ENCODE measurements around the gene SLC1A2. TPM values are rescaled to one million over a fixed set of nuclear protein-coding genes. Genes with fewer than 3 reads are reported as not detected.

The SLC1A2 gene
- total RNA-seq, 1 experiment from 2014 or later: 0.11 TPM

DNA sequence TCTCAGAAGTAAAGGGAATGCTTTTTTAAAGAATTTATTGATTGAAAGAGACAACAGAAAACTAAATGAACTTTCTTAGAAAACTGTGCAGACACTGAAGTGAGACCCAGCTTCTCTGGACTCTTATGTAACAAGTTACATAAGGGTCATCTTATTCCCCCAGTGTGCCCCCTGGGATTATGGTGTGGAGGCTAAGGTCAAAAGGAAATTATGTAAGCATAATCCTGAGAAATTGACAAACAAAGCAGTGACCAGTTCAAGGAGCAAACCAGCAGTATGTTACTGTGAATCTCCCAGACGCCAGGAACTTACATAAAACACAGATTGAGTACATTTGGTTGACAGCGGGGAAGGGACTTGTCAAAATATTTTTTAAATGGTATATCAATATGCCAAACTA, 78.6 kb downstream of the SLC1A2 start:
- no peak overlapping the region for H3K27ac ChIP-seq (ENCODE audit: low read depth, low read length, poor library complexity, severe bottlenecking)
- BruUV-seq (replicated peaks): no TSS peak
- no peaks in the 10 kb centered on the region for H3K9me3 ChIP-seq (ENCODE audit: low read depth, low read length, poor library complexity, severe bottlenecking)
- peaks cover 21% of the 10 kb centered on the region for H3K27me3 ChIP-seq (replicated peaks; ENCODE audit: insufficient read depth, low read depth, low read length, poor library complexity)
- TF ChIP-seq, protein P1, sequence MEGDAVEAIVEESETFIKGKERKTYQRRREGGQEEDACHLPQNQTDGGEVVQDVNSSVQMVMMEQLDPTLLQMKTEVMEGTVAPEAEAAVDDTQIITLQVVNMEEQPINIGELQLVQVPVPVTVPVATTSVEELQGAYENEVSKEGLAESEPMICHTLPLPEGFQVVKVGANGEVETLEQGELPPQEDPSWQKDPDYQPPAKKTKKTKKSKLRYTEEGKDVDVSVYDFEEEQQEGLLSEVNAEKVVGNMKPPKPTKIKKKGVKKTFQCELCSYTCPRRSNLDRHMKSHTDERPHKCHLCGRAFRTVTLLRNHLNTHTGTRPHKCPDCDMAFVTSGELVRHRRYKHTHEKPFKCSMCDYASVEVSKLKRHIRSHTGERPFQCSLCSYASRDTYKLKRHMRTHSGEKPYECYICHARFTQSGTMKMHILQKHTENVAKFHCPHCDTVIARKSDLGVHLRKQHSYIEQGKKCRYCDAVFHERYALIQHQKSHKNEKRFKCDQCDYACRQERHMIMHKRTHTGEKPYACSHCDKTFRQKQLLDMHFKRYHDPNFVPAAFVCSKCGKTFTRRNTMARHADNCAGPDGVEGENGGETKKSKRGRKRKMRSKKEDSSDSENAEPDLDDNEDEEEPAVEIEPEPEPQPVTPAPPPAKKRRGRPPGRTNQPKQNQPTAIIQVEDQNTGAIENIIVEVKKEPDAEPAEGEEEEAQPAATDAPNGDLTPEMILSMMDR (conservative IDR thresholded peaks at IDR 0.05; ENCODE audit: low read depth, low read length): no peak
- no peak for TF ChIP-seq EZH2 (IDR thresholded peaks at IDR 0.05; ENCODE audit: borderline replicate concordance, low read depth, low read length, poor library complexity, severe bottlenecking)
- no peaks in the 10 kb centered on the region for H3K4me1 ChIP-seq (ENCODE audit: insufficient read depth, low read length, poor library complexity, severe bottlenecking)
- intact Hi-C loops (cut with micrococcal nuclease; ENCODE audit: unreplicated experiment): no loop called here
- no peaks in the 10 kb centered on the region for H3K36me3 ChIP-seq (ENCODE audit: insufficient read depth, low read length, poor library complexity, severe bottlenecking)
- ChIA-PET CTCF (no interaction called here), POLR2A (ENCODE audit: low non-redundant PET) (no interaction called here)
- DNase-seq (ENCODE audit: low spot score): no peak
- H3K4me3 ChIP-seq (ENCODE audit: low read depth, low read length, poor library complexity, severe bottlenecking): no peak overlapping the region

DNA sequence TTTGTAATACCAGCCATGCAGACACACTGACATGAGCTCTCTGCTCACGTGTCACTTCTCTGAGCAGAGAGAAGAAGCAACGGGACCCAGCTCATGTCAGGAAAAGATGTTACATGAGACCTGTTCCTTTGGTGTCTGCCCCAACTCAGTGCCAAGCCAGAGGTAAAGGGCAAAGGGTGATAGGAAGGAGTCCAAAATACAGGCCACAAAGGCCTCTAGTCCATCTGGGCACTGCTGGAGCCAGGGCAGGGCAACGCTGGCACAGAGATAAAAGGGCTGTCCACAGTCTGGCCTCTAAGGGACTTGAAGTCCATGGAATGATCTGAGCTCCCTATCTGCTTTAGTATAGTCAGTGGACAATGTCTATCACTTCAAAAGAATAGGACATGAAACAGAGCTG, 79.3 kb downstream of the SLC1A2 start:
- ChIA-PET CTCF (no interaction called here), POLR2A (ENCODE audit: low non-redundant PET) (no interaction called here)
- H3K4me1 ChIP-seq (ENCODE audit: insufficient read depth, low read length, poor library complexity, severe bottlenecking): no peaks in the 10 kb centered on the region
- H3K9me3 ChIP-seq (ENCODE audit: low read depth, low read length, poor library complexity, severe bottlenecking): no peaks in the 10 kb centered on the region
- BruUV-seq (replicated peaks): no TSS peak
- TF ChIP-seq, protein P1 (conservative IDR thresholded peaks at IDR 0.05; ENCODE audit: low read depth, low read length): no peak
- no peak for TF ChIP-seq EZH2 (IDR thresholded peaks at IDR 0.05; ENCODE audit: borderline replicate concordance, low read depth, low read length, poor library complexity, severe bottlenecking)
- intact Hi-C loops (cut with micrococcal nuclease; ENCODE audit: unreplicated experiment): no loop called here
- no peak overlapping the region for H3K4me3 ChIP-seq (ENCODE audit: low read depth, low read length, poor library complexity, severe bottlenecking)
- H3K36me3 ChIP-seq (ENCODE audit: insufficient read depth, low read length, poor library complexity, severe bottlenecking): no peaks in the 10 kb centered on the region
- peaks cover 18% of the 10 kb centered on the region for H3K27me3 ChIP-seq (replicated peaks; ENCODE audit: insufficient read depth, low read depth, low read length, poor library complexity)
- H3K27ac ChIP-seq (ENCODE audit: low read depth, low read length, poor library complexity, severe bottlenecking): no peak overlapping the region
- DNase-seq (ENCODE audit: low spot score): no peak

DNA sequence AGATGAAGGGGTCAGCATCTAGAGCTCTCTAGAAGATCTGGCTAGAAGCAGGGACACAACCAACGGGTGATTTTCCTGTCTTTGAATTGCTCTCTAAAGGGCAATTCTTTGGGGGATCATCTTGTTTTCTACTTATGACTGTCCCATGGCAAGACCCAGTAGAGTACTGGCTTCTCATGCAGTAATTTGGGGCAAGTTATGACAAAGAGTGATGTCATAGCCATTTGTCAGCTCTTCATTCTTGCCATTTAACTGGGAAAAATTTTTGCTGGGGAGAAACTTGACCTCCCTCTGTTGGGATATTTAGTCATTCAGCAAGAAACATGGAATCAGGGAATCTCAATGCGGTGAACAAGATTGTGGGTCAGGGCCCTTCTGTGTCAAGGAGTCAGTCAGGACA, 80.4 kb downstream of the SLC1A2 start:
- Histone ChIP-seq H3K4me1 (ENCODE audit: insufficient read depth, low read length, poor library complexity, severe bottlenecking) (no peaks in the 10 kb centered on the region), H3K9me3 (ENCODE audit: low read depth, low read length, poor library complexity, severe bottlenecking) (no peaks in the 10 kb centered on the region), H3K27me3 (replicated peaks; ENCODE audit: insufficient read depth, low read depth, low read length, poor library complexity) (peaks cover 18% of the 10 kb centered on the region), H3K36me3 (ENCODE audit: insufficient read depth, low read length, poor library complexity, severe bottlenecking) (no peaks in the 10 kb centered on the region), H3K4me3 (ENCODE audit: low read depth, low read length, poor library complexity, severe bottlenecking) (no peak overlapping the region), H3K27ac (ENCODE audit: low read depth, low read length, poor library complexity, severe bottlenecking) (no peak overlapping the region)
- intact Hi-C loops (cut with micrococcal nuclease; ENCODE audit: unreplicated experiment): no loop called here
- DNase-seq (ENCODE audit: low spot score): no peak
- CTCF ChIA-PET: no interaction called here
- no TSS peak for BruUV-seq (replicated peaks)
- POLR2A ChIA-PET (ENCODE audit: low non-redundant PET): no interaction called here
- no peak for TF ChIP-seq EZH2 (IDR thresholded peaks at IDR 0.05; ENCODE audit: borderline replicate concordance, low read depth, low read length, poor library complexity, severe bottlenecking)
- TF ChIP-seq, protein P1 (conservative IDR thresholded peaks at IDR 0.05; ENCODE audit: low read depth, low read length): no peak
